ENCODE measurements around the gene RPS2.
A peak's percentile ranks its signal among the peaks of the same experiment; 100 is the strongest.

DNA sequence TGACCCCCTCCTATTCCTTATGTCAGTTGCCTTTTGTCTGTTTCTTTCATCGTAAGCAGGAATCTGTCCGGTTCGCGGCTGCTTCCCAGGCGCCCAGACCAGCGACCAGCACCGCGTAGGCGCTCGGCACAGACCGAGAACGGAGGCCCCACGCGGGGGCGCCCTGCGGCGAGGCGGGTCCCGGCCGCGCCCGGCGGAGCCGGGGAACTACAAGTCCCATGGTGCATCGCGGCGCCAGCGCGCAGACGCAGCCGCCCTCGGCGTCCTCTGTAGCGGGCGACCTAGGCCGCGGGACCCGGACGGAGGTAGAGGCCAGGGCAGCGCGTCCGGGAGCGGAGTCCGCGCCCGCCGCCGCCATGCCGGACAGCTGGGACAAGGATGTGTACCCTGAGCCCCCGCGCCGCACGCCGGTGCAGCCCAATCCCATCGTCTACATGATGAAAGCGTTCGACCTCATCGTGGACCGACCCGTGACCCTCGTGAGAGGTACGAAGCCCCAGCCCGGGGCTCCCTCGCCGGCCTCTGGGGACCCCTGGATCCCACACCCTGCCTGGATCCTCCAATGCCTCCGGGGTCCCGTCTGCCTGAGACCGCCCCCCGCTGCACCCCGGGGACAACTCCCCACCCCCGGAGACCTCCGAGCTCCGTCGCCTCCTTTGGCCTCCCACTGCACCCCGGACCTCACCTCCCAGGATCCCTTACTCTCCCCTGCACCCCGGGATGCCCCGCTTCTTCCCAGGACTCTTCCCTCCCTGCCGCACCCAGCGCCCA is 5.2 kb downstream of the RPS2 start, which contains the start of gene NDUFB10:
- TF ChIP-seq, protein P1, sequence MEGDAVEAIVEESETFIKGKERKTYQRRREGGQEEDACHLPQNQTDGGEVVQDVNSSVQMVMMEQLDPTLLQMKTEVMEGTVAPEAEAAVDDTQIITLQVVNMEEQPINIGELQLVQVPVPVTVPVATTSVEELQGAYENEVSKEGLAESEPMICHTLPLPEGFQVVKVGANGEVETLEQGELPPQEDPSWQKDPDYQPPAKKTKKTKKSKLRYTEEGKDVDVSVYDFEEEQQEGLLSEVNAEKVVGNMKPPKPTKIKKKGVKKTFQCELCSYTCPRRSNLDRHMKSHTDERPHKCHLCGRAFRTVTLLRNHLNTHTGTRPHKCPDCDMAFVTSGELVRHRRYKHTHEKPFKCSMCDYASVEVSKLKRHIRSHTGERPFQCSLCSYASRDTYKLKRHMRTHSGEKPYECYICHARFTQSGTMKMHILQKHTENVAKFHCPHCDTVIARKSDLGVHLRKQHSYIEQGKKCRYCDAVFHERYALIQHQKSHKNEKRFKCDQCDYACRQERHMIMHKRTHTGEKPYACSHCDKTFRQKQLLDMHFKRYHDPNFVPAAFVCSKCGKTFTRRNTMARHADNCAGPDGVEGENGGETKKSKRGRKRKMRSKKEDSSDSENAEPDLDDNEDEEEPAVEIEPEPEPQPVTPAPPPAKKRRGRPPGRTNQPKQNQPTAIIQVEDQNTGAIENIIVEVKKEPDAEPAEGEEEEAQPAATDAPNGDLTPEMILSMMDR (IDR thresholded peaks at IDR 0.05), result peak; percentile 80
- TF ChIP-seq EZH2 (IDR thresholded peaks at IDR 0.05; ENCODE audit: borderline replicate concordance, insufficient read depth, low read depth, low read length, poor library complexity, severe bottlenecking), result no peak
